Neural cell (in vitro differentiated cells): ENCODE measurements around the gene RENBP. TPM values are rescaled to one million over a fixed set of nuclear protein-coding genes. Genes with fewer than 3 reads are reported as not detected.

ENCODE experiments used
- H2AFZ ChIP-seq: fragments of 200-600, 300-800 bp; sonication (generic), shearing (Covaris generic); 2 replicates; pipeline ENCODE4 v1.6.0; 2014; ENCODE audit warnings: low read depth, mild to moderate bottlenecking, antibody characterized with exemption, low read length, moderate library complexity
- H3F3A ChIP-seq: fragments of 200-600 bp; shearing (Covaris generic); 2 replicates; pipeline ENCODE4 v1.6.1; 2016; ENCODE audit warnings: mild to moderate bottlenecking, moderate library complexity, mixed read lengths, antibody characterized with exemption, low read length; ENCODE audit not compliant: insufficient read depth, poor library complexity, severe bottlenecking
- H3K27ac ChIP-seq: fragments of 200-600, 300-800 bp; sonication (generic), shearing (Covaris generic); 2 replicates; pipeline ENCODE4 v1.5.1; 2014; ENCODE audit warnings: mild to moderate bottlenecking, low read length, moderate library complexity
- H3K27me3 ChIP-seq: fragments of 300-800, 200-600 bp; sonication (generic), shearing (Covaris generic); 2 replicates; pipeline ENCODE4 v1.6.0; 2014; ENCODE audit warnings: mild to moderate bottlenecking, low read depth, low read length, moderate library complexity; ENCODE audit not compliant: insufficient read depth
- H3K36me3 ChIP-seq: fragments of 300-800, 200-600 bp; sonication (generic), shearing (Covaris generic); 2 replicates; pipeline ENCODE4 v1.5.1; 2014; ENCODE audit warnings: mild to moderate bottlenecking, antibody characterized with exemption, low read length, moderate library complexity; ENCODE audit not compliant: insufficient read depth
- H3K4me2 ChIP-seq: fragments of 300-800, 200-600 bp; sonication (generic), shearing (Covaris generic); 2 replicates; pipeline ENCODE4 v1.6.0; 2014; ENCODE audit warnings: mild to moderate bottlenecking, low read length
- H3K4me3 ChIP-seq: fragments of 300-800, 200-600 bp; sonication (generic), shearing (Covaris generic); 2 replicates; pipeline ENCODE4 v1.5.1; 2014; ENCODE audit warnings: mild to moderate bottlenecking, low read length, moderate library complexity
- H3K79me2 ChIP-seq: fragments of 200-600 bp; shearing (Covaris generic); replicated peaks from 2 replicates; pipeline ENCODE4 v1.6.0; 2014; ENCODE audit warnings: mild to moderate bottlenecking, low read length, moderate library complexity; ENCODE audit not compliant: insufficient read depth
- H3K9ac ChIP-seq: fragments of 300-800, 200-600 bp; sonication (generic), shearing (Covaris generic); 2 replicates; pipeline ENCODE4 v1.6.1; 2016; ENCODE audit warnings: mild to moderate bottlenecking, low read length, mixed read lengths
- H3K9me2 ChIP-seq: fragments of 200-600 bp; shearing (Covaris generic); 2 replicates; pipeline ENCODE4 v1.6.1; 2016; ENCODE audit warnings: mild to moderate bottlenecking, low read length, mixed read lengths; ENCODE audit not compliant: insufficient read depth
- H3K9me3 ChIP-seq: fragments of 200-600, 300-800 bp; sonication (generic), shearing (Covaris generic); 2 replicates; pipeline ENCODE4 v1.6.1; 2016; ENCODE audit warnings: mild to moderate bottlenecking, mixed run types, low read length, moderate library complexity, mixed read lengths
- H4K20me1 ChIP-seq: fragments of 200-600 bp; shearing (Covaris generic); 2 replicates; pipeline ENCODE4 v1.6.1; 2016; ENCODE audit warnings: mild to moderate bottlenecking, mixed run types; ENCODE audit not compliant: insufficient read depth
- CTCF ChIP-seq: fragments of 450-650 bp; IDR thresholded peaks from 2 replicates; pipeline ENCODE4 v1.5.1; 2014; ENCODE audit warnings: antibody characterized with exemption, mild to moderate bottlenecking, moderate library complexity; ENCODE audit not compliant: poor library complexity, severe bottlenecking
- EP300 ChIP-seq: fragments of 450-650 bp; conservative IDR thresholded peaks from 2 replicates; pipeline ENCODE4 v1.6.1; 2014; ENCODE audit warnings: antibody characterized with exemption, mild to moderate bottlenecking, moderate library complexity; ENCODE audit not compliant: poor library complexity, severe bottlenecking
- EZH2 ChIP-seq: fragments of 200-600, 300-800 bp; shearing (Covaris generic), sonication (generic); IDR thresholded peaks from 2 replicates; pipeline ENCODE4 v1.6.1; 2014; ENCODE audit warnings: antibody characterized with exemption, low read length, borderline replicate concordance, mild to moderate bottlenecking; ENCODE audit not compliant: insufficient read depth, poor library complexity, severe bottlenecking
- MXI1 ChIP-seq: fragments of 450-650 bp; conservative IDR thresholded peaks from 2 replicates; pipeline ENCODE4 v1.6.1; 2014; ENCODE audit warnings: antibody characterized with exemption, mild to moderate bottlenecking; ENCODE audit not compliant: poor library complexity, severe bottlenecking
- POLR2AphosphoS5 ChIP-seq: IDR thresholded peaks from 2 replicates; pipeline ENCODE4 v1.6.1; 2012
- RAD21 ChIP-seq: fragments of 450-650 bp; conservative IDR thresholded peaks from 2 replicates; pipeline ENCODE4 v1.6.1; 2014; ENCODE audit warnings: antibody characterized with exemption, mild to moderate bottlenecking, moderate library complexity
- REST ChIP-seq: IDR thresholded peaks from 2 replicates; pipeline ENCODE4 v1.6.1; 2012; ENCODE audit warnings: borderline replicate concordance
- SMC3 ChIP-seq: fragments of 450-650 bp; conservative IDR thresholded peaks from 2 replicates; pipeline ENCODE4 v1.6.1; 2014; ENCODE audit warnings: antibody characterized with exemption, mild to moderate bottlenecking, moderate library complexity; ENCODE audit not compliant: poor library complexity
- TAF1 ChIP-seq: IDR thresholded peaks from 2 replicates; pipeline ENCODE4 v1.6.1; 2012; ENCODE audit warnings: low read depth
- polyA plus RNA-seq: library from polyadenylated mRNA; depleted of rRNA; stranded (reverse); fragments of >200 nt; gene quantifications from 2 replicates; pipeline ENCODE4 v1.2.3, GENCODE V29; 2014

Gene RENBP
- polyA plus RNA-seq, 1 donor from 2014 or later, result 0.89 TPM

GRCh38 chrX:153952373-153953026, 8.1 kb upstream of the RENBP start (continued):
- TF ChIP-seq CTCF, result no peak
- no peak for TF ChIP-seq POLR2AphosphoS5

GRCh38 chrX:153951683-153952372, 7.4 kb upstream of the RENBP start:
- no peak for TF ChIP-seq TAF1
- TF ChIP-seq EP300, result no peak
- TF ChIP-seq SMC3, result no peak
- TF ChIP-seq CTCF, result no peak
- no peak for TF ChIP-seq RAD21
- no peak for TF ChIP-seq MXI1
- TF ChIP-seq POLR2AphosphoS5, result no peak
- TF ChIP-seq REST, result no peak
- no peak for TF ChIP-seq EZH2
- Histone ChIP-seq H3K27ac (no peak overlapping the region), H4K20me1 (no peaks in the 10 kb centered on the region), H3K79me2 (no peaks in the 10 kb centered on the region), H3K9ac (no peak overlapping the region), H2AFZ (no peak overlapping the region), H3K9me2 (no peaks in the 10 kb centered on the region), H3K27me3 (no peaks in the 10 kb centered on the region), H3K9me3 (no peaks in the 10 kb centered on the region), H3K4me3 (no peak overlapping the region), H3K4me2 (no peak overlapping the region), H3K36me3 (no peaks in the 10 kb centered on the region), H3F3A (no peaks in the 10 kb centered on the region)
